Measurements from ENCODE around the gene NLGN2.
"Not testable (repeated sequence)": the region's sequence is repeated elsewhere in the genome, so short reads cannot be mapped to it uniquely, and the experiment has no call there.

NLGN2 gene

GRCh38 chr17:7407485-7408251 lies at the start of gene NLGN2:
NLGN2 (plus strand) TSS chr17:7407845; CDS start chr17:7408256, 411 bp downstream.
- DNase-seq, result no peak

GRCh38 chr17:7361906-7362305 lies 45.7 kb upstream of the NLGN2 start:
- DNase-seq, result no peak

DNA sequence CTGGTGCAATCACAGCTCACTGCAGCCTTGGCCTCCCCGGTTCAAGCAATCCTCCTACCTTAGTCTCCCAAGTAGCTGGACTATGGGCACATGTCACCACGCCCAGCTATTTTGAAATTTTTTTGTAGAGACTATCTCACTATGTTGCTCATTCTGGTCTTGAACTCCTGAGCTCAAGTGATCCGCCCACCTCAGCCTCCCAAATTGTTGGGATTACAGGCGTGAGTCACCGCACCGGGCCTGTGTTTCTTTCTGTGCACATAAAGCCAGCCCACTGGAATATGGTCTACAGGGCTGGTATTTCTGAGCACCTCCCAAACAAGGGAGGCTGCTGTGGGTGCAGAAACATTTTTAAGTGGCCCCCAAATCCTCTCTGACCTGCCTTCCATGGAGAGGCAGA lies 44.3 kb upstream of the NLGN2 start:
- DNase-seq, result no peak

GRCh38 chr17:7365963-7366362 lies 41.7 kb upstream of the NLGN2 start:
- not testable (repeated sequence) for DNase-seq

GRCh38 chr17:7367083-7367482 lies 40.6 kb upstream of the NLGN2 start:
- DNase-seq, result no peak

DNA sequence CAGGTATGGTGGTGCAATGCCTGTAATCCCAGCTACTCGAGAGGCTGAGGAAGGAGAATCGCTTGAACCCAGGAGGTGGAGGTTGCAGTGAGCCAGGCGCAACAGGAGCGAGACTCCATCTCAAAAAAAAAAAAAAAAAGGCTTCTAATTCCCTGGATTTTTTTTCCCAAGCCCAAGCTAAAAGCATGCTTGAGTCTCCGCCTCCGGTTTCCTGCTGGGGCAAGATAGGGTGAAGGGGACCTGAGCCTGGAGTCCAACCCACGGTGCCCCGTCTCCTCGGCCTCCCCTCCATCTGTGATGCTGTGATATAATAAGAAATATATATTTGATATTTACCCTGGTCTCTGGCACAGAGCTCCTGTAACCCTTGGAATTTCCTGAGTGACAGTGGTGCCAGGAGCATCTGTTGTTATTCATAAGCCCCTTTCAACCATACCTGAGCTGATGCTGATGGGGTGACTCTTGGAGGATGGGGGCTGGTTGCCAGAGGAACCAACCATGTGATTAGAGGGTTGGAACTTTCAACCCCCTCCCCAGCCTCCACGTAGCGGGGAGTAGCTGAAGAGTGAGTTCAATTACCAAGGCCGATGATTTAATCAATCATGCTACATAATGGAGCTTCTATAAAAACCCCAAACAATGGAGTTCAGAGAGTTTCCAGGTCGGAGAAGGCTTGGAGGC lies 39.6 kb upstream of the NLGN2 start:
- DNase-seq, result no peak

DNA sequence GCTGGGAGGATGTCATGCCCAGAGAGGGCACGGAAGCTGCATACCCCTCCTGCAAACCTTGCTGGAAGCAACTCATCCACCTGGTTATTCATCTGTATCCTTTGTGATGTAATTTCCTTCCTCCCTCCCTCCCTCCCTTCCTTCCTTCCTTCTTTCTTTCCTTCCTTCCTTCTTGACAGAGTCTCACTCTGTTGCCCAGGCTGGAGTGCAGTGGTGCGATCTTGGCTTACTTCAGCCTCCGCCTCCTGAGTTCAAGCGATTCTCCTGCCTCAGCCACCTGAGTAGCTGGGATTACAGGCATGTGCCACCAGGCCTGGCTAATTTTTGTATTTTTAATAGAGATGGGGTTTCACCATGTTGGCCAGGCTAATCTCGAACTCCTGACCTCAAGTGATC lies 39.0 kb upstream of the NLGN2 start:
- DNase-seq, result not testable (repeated sequence)

DNA sequence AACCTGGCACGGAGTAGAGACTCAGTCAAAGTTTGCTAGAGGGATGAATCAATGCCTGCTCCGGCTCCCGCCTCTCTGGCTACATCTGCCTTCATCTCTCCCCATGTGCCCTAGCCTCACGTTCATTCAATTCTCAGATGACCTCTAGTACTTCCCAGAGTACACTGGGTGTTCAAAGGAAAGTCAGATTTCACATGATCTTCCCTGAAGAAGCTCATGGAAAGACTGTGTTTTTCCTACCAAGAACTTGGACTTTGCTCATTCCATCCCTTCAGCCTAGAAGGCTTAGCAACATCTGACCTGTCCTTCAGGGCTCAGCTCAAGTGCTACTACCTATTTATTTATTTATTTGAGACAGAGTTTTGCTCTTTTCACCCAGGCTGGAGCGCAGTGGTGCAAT lies 37.8 kb upstream of the NLGN2 start:
- no peak for DNase-seq

GRCh38 chr17:7370853-7371252 lies 36.8 kb upstream of the NLGN2 start:
- no peak for DNase-seq

- no peak for DNase-seq
These were observed 33.3 kb upstream of the NLGN2 start for GRCh38 chr17:7374353-7374752.

GRCh38 chr17:7379134-7379533 lies 28.5 kb upstream of the NLGN2 start:
- no peak for DNase-seq

- no peak for DNase-seq
These were observed 27.3 kb upstream of the NLGN2 start for GRCh38 chr17:7380321-7380720.

DNA sequence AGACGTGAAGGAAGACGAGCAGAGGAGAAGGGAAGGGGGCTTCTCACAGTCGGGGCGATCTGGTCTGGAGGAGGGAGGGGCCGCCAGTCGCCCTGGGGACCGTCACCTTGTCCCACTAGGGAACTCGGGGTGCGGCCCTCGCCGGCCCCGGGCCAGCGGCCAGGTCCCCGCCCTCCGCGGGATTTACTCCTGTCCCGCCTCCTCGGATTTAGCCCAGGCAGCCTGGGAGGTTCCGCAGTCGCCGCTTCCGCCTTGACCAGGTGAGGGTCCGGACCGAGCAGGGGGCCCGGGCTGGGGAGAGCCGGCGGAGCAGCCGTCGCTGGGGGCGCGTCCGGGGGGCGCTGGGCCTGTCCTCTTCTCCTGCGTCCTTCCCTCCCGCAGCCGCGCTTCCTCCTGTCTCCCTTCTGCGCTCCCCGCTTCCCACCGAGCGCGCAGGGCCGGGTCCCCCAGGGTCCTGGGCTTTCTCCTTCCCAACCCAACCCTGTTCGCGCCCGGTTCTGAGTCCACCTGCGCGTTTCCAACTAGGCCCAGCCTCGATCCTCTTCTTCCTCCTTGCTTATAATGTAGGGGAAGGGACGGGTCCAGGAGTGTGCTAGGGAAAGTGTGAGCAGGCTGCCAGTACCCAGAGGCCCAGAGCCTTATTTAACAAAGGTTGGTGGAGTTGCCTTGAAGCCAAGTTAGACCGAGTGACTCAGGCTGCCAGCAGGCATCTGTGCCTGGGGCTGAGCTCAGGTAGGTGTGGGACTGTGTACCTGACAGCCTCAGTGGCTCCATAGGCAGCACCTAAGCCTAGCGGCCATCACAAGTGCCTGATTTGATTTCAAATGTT lies 26.6 kb upstream of the NLGN2 start, which contains the start of gene TNK1:
TSS of gene TNK1 (plus strand) at position 235 of the 829 bp plus-strand sequence. CDS start 1,838 bp downstream, outside the sequence.
- no peak for DNase-seq

- DNase-seq, result no peak
These were observed 24.7 kb upstream of the NLGN2 start for GRCh38 chr17:7382901-7383300.

DNA sequence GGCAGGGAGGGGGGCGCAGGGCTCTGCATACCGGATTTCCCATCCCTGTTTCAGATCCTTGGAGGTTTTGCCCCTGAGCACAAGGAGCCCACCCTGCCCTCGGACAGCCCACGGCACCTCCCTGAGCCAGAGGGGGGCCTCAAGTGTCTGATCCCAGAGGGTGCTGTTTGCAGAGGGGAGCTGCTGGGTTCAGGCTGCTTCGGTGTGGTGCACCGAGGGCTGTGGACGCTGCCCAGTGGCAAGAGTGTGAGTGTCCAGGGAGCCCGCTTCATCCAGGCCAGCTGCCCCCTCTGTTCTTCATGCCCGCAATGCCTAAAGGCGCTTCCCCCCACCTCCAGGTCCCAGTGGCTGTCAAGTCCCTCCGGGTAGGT lies 24.3 kb upstream of the NLGN2 start:
- DNase-seq, result no peak

DNA sequence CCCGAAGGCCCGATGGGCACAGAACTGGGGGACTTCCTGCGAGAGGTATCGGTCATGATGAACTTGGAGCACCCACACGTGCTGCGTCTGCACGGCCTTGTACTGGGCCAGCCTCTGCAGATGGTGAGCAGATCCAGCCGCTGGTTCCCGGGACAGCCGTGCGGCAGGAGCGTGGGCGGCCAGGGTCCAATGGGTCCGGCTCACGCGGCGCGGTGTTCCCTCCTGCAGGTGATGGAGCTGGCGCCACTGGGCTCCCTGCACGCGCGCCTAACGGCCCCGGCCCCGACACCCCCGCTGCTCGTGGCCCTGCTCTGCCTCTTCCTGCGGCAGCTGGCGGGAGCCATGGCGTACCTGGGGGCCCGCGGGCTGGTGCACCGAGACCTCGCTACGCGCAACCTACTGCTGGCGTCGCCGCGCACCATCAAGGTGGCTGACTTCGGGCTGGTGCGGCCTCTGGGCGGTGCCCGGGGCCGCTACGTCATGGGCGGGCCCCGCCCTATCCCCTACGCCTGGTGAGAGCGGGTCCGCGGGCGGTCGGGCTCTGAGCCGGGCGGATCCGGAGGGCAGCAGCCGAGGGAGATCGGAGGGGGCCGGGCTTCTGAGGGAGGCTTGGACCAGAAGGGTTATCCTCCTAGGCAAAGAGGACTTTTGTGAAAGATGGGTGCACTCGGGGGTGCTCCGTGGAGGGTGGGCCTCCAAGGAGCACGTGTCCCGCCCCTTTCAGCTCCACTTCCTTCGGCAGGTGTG lies 23.7 kb upstream of the NLGN2 start:
- DNase-seq, result no peak

- DNase-seq, result no peak
These were observed 23.1 kb upstream of the NLGN2 start for GRCh38 chr17:7384489-7385081.

GRCh38 chr17:7388856-7389255 lies 18.8 kb upstream of the NLGN2 start:
- no peak for DNase-seq

DNA sequence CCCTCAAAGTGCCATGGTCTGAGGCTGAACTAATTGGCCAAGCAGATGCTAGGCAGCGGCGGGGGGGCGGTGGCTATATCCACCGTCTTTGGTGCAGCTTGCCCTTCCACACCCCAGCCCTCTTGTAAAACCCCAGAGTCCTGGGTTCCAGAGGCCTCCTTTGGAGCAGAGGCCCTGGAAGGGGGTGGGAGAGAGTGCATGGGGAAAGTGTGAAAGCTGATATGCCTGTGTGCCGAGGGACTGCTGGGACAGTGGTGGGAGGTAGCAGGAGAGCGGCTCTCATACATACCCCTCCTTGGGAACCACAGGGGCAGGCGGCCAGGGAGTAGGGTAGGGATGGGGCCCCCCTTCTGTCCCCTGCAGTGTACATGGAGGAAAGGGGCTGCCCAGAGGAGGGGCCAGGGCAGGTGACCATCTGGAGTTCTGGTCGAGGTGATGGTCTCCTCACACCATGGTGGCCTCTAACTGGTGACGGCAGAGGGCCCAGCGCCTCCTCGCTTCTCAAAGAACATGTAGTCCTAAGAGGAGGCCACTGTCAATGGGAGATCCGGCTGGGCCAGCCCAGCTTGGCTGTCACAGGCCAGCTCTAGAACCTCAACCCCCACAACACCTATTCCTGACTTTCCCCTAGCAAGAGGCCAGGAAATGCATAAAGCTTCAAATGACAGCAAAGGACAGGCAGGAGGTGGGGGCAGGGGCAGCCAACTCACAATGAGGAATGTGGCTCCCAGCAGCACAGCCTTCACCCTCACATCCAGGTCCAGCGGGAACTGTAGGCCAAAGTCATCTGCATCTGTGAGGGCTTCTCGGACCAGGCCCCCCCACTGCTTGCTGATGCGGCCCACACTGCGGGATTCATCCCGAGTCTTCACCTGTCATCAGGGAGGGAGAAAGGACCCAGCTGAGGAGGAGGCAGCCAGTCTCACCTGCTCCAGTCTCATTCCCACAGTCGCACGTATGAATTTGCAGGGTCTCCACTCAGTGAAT lies 17.4 kb upstream of the NLGN2 start:
- no peak for DNase-seq

GRCh38 chr17:7391307-7391706 lies 16.3 kb upstream of the NLGN2 start:
- no peak for DNase-seq
